HG02571 (cell line): Measurements from ENCODE around the gene OR2AK2.

ENCODE experiments used
- ATAC-seq: cut with Tn5 transposase; IDR thresholded peaks from one replicate; pipeline ENCODE4 v1.9.1; 2021; ENCODE audit warnings: mild to moderate bottlenecking, moderate library complexity; ENCODE audit not compliant: unreplicated experiment

Gene OR2AK2

GRCh38 chr1:247964933-247965332, at the start of gene OR2AK2:
TSS of gene OR2AK2 (plus strand) at chr1:247965233. CDS start at chr1:247965377, 144 bp downstream.
- ATAC-seq, result no peak

GRCh38 chr1:247919952-247920351, 45.1 kb upstream of the OR2AK2 start, which contains the start of gene OR2T8:
TSS of gene OR2T8 (plus strand) at chr1:247920252. CDS start at chr1:247921018, 766 bp downstream.
- no peak for ATAC-seq

- no peak for ATAC-seq
Measured at GRCh38 chr1:247923941-247924340, 41.1 kb upstream of the OR2AK2 start.

GRCh38 chr1:247924868-247925267, 40.2 kb upstream of the OR2AK2 start, which contains the start of gene OR2AJ1:
TSS of gene OR2AJ1 (plus strand) at chr1:247924889. CDS start at chr1:247933769, 8,880 bp downstream.
- ATAC-seq, result no peak

GRCh38 chr1:247933989-247934388, 31.0 kb upstream of the OR2AK2 start:
- ATAC-seq, result no peak

- no peak for ATAC-seq
Measured at GRCh38 chr1:247935781-247936180, 29.3 kb upstream of the OR2AK2 start.

GRCh38 chr1:247936415-247936814, 28.6 kb upstream of the OR2AK2 start:
- no peak for ATAC-seq

GRCh38 chr1:247936965-247937734, 27.9 kb upstream of the OR2AK2 start:
- ATAC-seq, result peak; percentile 100

GRCh38 chr1:247942624-247943023, 22.4 kb upstream of the OR2AK2 start:
- ATAC-seq, result no peak

GRCh38 chr1:247948558-247948957, 16.5 kb upstream of the OR2AK2 start, which contains the start of gene OR2L8:
TSS of gene OR2L8 (plus strand) at chr1:247948858. CDS start at chr1:247948858, 0 bp downstream.
- ATAC-seq, result no peak

GRCh38 chr1:247953408-247953807, 11.6 kb upstream of the OR2AK2 start:
- ATAC-seq, result no peak

GRCh38 chr1:247961791-247962190, 3.2 kb upstream of the OR2AK2 start:
- ATAC-seq, result no peak

- ATAC-seq, result no peak
Measured at GRCh38 chr1:247962911-247963588, 2.0 kb upstream of the OR2AK2 start.

GRCh38 chr1:247966532-247967204, 1.6 kb downstream of the OR2AK2 start:
- ATAC-seq, result no peak

GRCh38 chr1:247992986-247993385, 28.0 kb downstream of the OR2AK2 start:
- no peak for ATAC-seq

GRCh38 chr1:247998811-247999210, 33.8 kb downstream of the OR2AK2 start:
- ATAC-seq, result no peak

GRCh38 chr1:248000169-248000568, 35.1 kb downstream of the OR2AK2 start:
- no peak for ATAC-seq

- ATAC-seq, result no peak
Measured at GRCh38 chr1:248007778-248008177, 42.7 kb downstream of the OR2AK2 start.

GRCh38 chr1:248009681-248010080, 44.6 kb downstream of the OR2AK2 start:
- ATAC-seq, result no peak

- no peak for ATAC-seq
Measured at GRCh38 chr1:248013229-248013710, 48.2 kb downstream of the OR2AK2 start, which contains the start of gene OR2L5. TSS of gene OR2L5 (plus strand) at chr1:248013660. CDS start at chr1:248021948, 8,288 bp downstream.

GRCh38 chr1:248015803-248016202, 50.8 kb downstream of the OR2AK2 start:
- no peak for ATAC-seq
